ENCODE measurements around the gene CCT5.

Gene CCT5

GRCh38 chr5:10253390-10253789, 3.3 kb downstream of the CCT5 start:
- H3K9me3 Mint-ChIP-seq = no peaks in the 10 kb centered on the region
- no peaks in the 10 kb centered on the region for H3K27me3 Mint-ChIP-seq
- no peak for ATAC-seq (replicated peaks)
- peaks cover 22 to 47% of the 10 kb centered on the region in 2 donors for H3K4me1 Mint-ChIP-seq (ENCODE audit: low read depth in 2 of 2)
- peaks cover 56% of the 10 kb centered on the region for H3K36me3 Mint-ChIP-seq (ENCODE audit: insufficient read depth)
- DNase-seq = no peak
- H3K4me3 Mint-ChIP-seq = no peak overlapping the region
- peak overlapping the region; percentile 38 to 80 for H3K27ac Mint-ChIP-seq

GRCh38 chr5:10254686-10255085, 4.6 kb downstream of the CCT5 start:
- H3K27me3 Mint-ChIP-seq = no peaks in the 10 kb centered on the region
- H3K4me1 Mint-ChIP-seq (ENCODE audit: low read depth in 2 of 2) = peaks cover 20 to 42% of the 10 kb centered on the region in 2 donors
- H3K9me3 Mint-ChIP-seq = no peaks in the 10 kb centered on the region
- H3K4me3 Mint-ChIP-seq = no peak overlapping the region
- DNase-seq (no peak), ATAC-seq (replicated peaks) (no peak)
- H3K27ac Mint-ChIP-seq = peak overlapping the region in 1 of 2 donors; percentile 32
- peaks cover 58% of the 10 kb centered on the region for H3K36me3 Mint-ChIP-seq (ENCODE audit: insufficient read depth)

GRCh38 chr5:10257870-10258269, 7.8 kb downstream of the CCT5 start:
- Mint-ChIP-seq H3K4me3 (no peak overlapping the region), H3K4me1 (ENCODE audit: low read depth in 2 of 2) (peaks cover 9 to 30% of the 10 kb centered on the region in 2 donors), H3K9me3 (no peaks in the 10 kb centered on the region), H3K36me3 (ENCODE audit: insufficient read depth) (peaks cover 80% of the 10 kb centered on the region), H3K27ac (peak overlapping the region; percentile 17 to 53), H3K27me3 (no peaks in the 10 kb centered on the region)
- no peak for DNase-seq
- no peak for ATAC-seq (replicated peaks)

- DNase-seq = no peak
- Mint-ChIP-seq H3K4me3 (no peak overlapping the region), H3K4me1 (ENCODE audit: low read depth in 2 of 2) (peaks cover 7 to 14% of the 10 kb centered on the region in 2 donors), H3K36me3 (ENCODE audit: insufficient read depth) (peaks cover 94% of the 10 kb centered on the region), H3K27me3 (no peaks in the 10 kb centered on the region), H3K9me3 (no peaks in the 10 kb centered on the region), H3K27ac (peak overlapping the region in 1 of 2 donors; percentile 38)
- ATAC-seq (replicated peaks) = no peak
Observed at GRCh38 chr5:10259899-10260298, 9.8 kb downstream of the CCT5 start.

- Mint-ChIP-seq H3K27ac (no peak overlapping the region), H3K4me1 (ENCODE audit: low read depth in 2 of 2) (peaks cover 7% of the 10 kb centered on the region in 2 donors), H3K27me3 (no peaks in the 10 kb centered on the region), H3K36me3 (ENCODE audit: insufficient read depth) (peaks cover 88% of the 10 kb centered on the region), H3K4me3 (no peak overlapping the region), H3K9me3 (no peaks in the 10 kb centered on the region)
- DNase-seq (no peak), ATAC-seq (replicated peaks) (no peak)
Observed at GRCh38 chr5:10261065-10261464, 11.0 kb downstream of the CCT5 start.

GRCh38 chr5:10262121-10262774, 12.2 kb downstream of the CCT5 start:
- H3K4me3 Mint-ChIP-seq = no peak overlapping the region
- H3K27me3 Mint-ChIP-seq = no peaks in the 10 kb centered on the region
- H3K4me1 Mint-ChIP-seq (ENCODE audit: low read depth in 2 of 2) = peaks cover 7% of the 10 kb centered on the region in 2 donors
- no peaks in the 10 kb centered on the region for H3K9me3 Mint-ChIP-seq
- DNase-seq (no peak), ATAC-seq (replicated peaks) (no peak)
- H3K27ac Mint-ChIP-seq = no peak overlapping the region
- peaks cover 77% of the 10 kb centered on the region for H3K36me3 Mint-ChIP-seq (ENCODE audit: insufficient read depth)

GRCh38 chr5:10262995-10263394, 12.9 kb downstream of the CCT5 start:
- Mint-ChIP-seq H3K4me3 (no peak overlapping the region), H3K36me3 (ENCODE audit: insufficient read depth) (peaks cover 69% of the 10 kb centered on the region), H3K9me3 (no peaks in the 10 kb centered on the region), H3K4me1 (ENCODE audit: low read depth in 2 of 2) (peaks cover 4 to 7% of the 10 kb centered on the region in 2 donors), H3K27ac (no peak overlapping the region), H3K27me3 (no peaks in the 10 kb centered on the region)
- no peak for ATAC-seq (replicated peaks)
- DNase-seq = no peak

- H3K27ac Mint-ChIP-seq = no peak overlapping the region
- no peaks in the 10 kb centered on the region for H3K27me3 Mint-ChIP-seq
- ATAC-seq (replicated peaks) (no peak), DNase-seq (no peak)
- H3K4me3 Mint-ChIP-seq = no peak overlapping the region
- peaks cover 55% of the 10 kb centered on the region for H3K36me3 Mint-ChIP-seq (ENCODE audit: insufficient read depth)
- H3K9me3 Mint-ChIP-seq = no peaks in the 10 kb centered on the region
- peaks cover 4 to 5% of the 10 kb centered on the region in 2 donors for H3K4me1 Mint-ChIP-seq (ENCODE audit: low read depth in 2 of 2)
Observed at GRCh38 chr5:10264604-10265003, 14.5 kb downstream of the CCT5 start.

- H3K36me3 Mint-ChIP-seq (ENCODE audit: insufficient read depth) = peaks cover 48% of the 10 kb centered on the region
- H3K9me3 Mint-ChIP-seq = no peaks in the 10 kb centered on the region
- no peak overlapping the region for H3K4me3 Mint-ChIP-seq
- no peak for ATAC-seq (replicated peaks)
- DNase-seq = no peak
- H3K27ac Mint-ChIP-seq = peak overlapping the region in 1 of 2 donors; percentile 44
- H3K4me1 Mint-ChIP-seq (ENCODE audit: low read depth in 2 of 2) = peaks cover 0 to 4% of the 10 kb centered on the region in 2 donors
- H3K27me3 Mint-ChIP-seq = no peaks in the 10 kb centered on the region
Observed at GRCh38 chr5:10265245-10266109, 15.4 kb downstream of the CCT5 start.

GRCh38 chr5:10266137-10266536, 16.1 kb downstream of the CCT5 start:
- Mint-ChIP-seq H3K4me1 (ENCODE audit: low read depth in 2 of 2) (peaks cover 0 to 4% of the 10 kb centered on the region in 2 donors), H3K27me3 (no peaks in the 10 kb centered on the region), H3K27ac (no peak overlapping the region), H3K9me3 (no peaks in the 10 kb centered on the region), H3K36me3 (ENCODE audit: insufficient read depth) (peaks cover 41% of the 10 kb centered on the region), H3K4me3 (no peak overlapping the region)
- DNase-seq = no peak
- ATAC-seq (replicated peaks) = no peak

- no peak for DNase-seq
- peaks cover 0 to 4% of the 10 kb centered on the region in 2 donors for H3K4me1 Mint-ChIP-seq (ENCODE audit: low read depth in 2 of 2)
- H3K36me3 Mint-ChIP-seq (ENCODE audit: insufficient read depth) = peaks cover 36% of the 10 kb centered on the region
- H3K27me3 Mint-ChIP-seq = peaks cover 0 to 4% of the 10 kb centered on the region in 2 donors
- H3K4me3 Mint-ChIP-seq = no peak overlapping the region
- no peak for ATAC-seq (replicated peaks)
- no peak overlapping the region for H3K27ac Mint-ChIP-seq
- no peaks in the 10 kb centered on the region for H3K9me3 Mint-ChIP-seq
Observed at GRCh38 chr5:10266839-10267238, 16.8 kb downstream of the CCT5 start.

- peaks cover 24% of the 10 kb centered on the region for H3K36me3 Mint-ChIP-seq (ENCODE audit: insufficient read depth)
- H3K4me3 Mint-ChIP-seq = no peak overlapping the region
- DNase-seq (no peak), ATAC-seq (replicated peaks) (no peak)
- H3K27ac Mint-ChIP-seq = no peak overlapping the region
- H3K4me1 Mint-ChIP-seq (ENCODE audit: low read depth in 2 of 2) = no peaks in the 10 kb centered on the region
- H3K9me3 Mint-ChIP-seq = no peaks in the 10 kb centered on the region
- peaks cover 6 to 17% of the 10 kb centered on the region in 2 donors for H3K27me3 Mint-ChIP-seq
Observed at GRCh38 chr5:10268100-10268499, 18.0 kb downstream of the CCT5 start.

GRCh38 chr5:10272053-10272874, 22.2 kb downstream of the CCT5 start:
- ATAC-seq (replicated peaks) = no peak
- no peaks in the 10 kb centered on the region for H3K36me3 Mint-ChIP-seq (ENCODE audit: insufficient read depth)
- peaks cover 0 to 2% of the 10 kb centered on the region in 2 donors for H3K4me1 Mint-ChIP-seq (ENCODE audit: low read depth in 2 of 2)
- no peak overlapping the region for H3K27ac Mint-ChIP-seq
- DNase-seq = no peak
- peaks cover 10 to 32% of the 10 kb centered on the region in 2 donors for H3K27me3 Mint-ChIP-seq
- no peaks in the 10 kb centered on the region for H3K9me3 Mint-ChIP-seq
- H3K4me3 Mint-ChIP-seq = no peak overlapping the region
